ENCODE measurements around the gene TLE1.

The TLE1 gene

GRCh38 chr9:81686614-81687520, 2.5 kb downstream of the TLE1 start:
- in situ Hi-C loops (cut with MboI; ENCODE audit: low sequenced_read_pairs): no loop called here

GRCh38 chr9:81685763-81686613, 3.4 kb downstream of the TLE1 start:
- in situ Hi-C loops (cut with MboI; ENCODE audit: low sequenced_read_pairs): no loop called here

GRCh38 chr9:81684635-81685034, 4.7 kb downstream of the TLE1 start:
- in situ Hi-C loops (cut with MboI; ENCODE audit: low sequenced_read_pairs): no loop called here

DNA sequence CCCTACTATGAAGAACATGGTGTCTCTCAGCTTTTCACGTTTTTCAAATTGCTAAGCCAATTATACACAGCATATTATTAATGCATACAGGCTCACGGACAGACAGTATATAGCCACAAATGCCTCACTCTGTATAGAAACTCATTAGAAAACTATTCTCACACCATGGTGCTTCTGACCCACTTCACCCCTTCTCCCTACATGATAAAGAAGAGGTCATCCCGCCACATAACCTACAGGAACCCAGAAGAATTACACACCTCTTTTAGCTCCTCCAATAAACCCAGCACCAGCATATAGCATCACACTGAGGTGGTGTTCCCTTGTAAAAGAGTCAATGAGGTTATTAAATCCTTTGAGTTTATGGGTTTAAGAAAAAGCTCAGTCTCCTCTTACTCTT, 5.6 kb downstream of the TLE1 start:
- in situ Hi-C loops (cut with MboI; ENCODE audit: low sequenced_read_pairs): no loop called here

DNA sequence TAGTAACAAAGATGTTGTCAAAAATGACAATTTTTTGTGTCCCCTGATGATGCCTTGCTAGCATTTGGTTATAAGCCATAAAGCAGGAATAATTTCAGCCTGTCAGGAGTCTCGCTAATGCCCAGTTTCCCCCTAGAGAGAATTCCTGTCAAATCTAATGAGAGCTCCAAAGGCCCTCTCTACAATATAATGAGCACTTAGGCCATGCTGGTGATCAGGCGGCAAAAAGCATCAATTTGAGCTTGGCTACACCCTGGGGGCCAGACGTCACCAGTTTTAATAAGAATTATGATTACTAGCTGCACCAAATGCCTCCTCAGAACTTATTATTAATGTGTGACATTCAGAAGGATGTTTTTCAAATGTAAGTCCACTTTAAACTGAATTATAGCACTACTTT, 6.1 kb downstream of the TLE1 start:
- in situ Hi-C loops (cut with MboI; ENCODE audit: low sequenced_read_pairs): no loop called here

GRCh38 chr9:81682797-81683196, 6.5 kb downstream of the TLE1 start:
- in situ Hi-C loops (cut with MboI; ENCODE audit: low sequenced_read_pairs): no loop called here

DNA sequence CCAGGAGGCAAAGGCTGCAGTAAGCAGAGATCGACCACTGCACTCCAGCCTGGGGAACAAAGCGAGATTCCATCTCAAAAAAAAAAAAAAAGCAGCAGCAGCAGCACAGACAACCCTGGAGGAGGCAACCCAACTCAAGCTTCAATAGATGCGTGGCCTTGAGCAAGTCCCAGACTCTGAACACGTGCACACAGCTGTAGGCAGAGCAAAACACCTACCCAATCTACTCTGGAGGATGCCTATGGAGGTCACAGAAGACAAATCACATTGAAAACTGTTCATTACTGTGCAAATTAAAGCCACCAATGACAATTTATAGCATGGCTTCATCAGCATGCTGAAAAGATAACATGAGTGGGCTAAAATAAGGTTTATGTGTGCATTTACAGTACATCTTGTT, 7.2 kb downstream of the TLE1 start:
- in situ Hi-C loops (cut with MboI; ENCODE audit: low sequenced_read_pairs): no loop called here

DNA sequence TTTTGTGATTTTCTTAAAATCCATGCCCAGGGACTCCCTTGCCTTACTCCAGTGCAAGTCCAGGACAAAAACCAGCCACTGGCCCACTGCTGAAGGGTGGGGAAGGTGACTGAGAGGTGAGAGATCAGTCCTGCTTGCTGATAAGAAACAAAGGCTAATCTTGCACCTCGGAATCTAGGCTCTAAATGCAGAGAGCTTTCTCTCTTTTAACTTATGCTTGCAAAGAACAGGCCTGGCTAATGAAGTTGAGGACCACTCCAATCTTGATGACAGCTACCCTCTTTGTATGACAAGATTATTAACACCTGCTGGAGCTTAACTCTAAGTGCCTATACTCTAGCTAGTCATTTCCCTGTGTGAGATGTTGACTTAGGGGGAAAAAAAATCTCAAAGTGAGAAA, 8.8 kb downstream of the TLE1 start:
- in situ Hi-C loops (cut with MboI; ENCODE audit: low sequenced_read_pairs): no loop called here

- in situ Hi-C loops (cut with MboI; ENCODE audit: low sequenced_read_pairs): no loop called here
Observed at GRCh38 chr9:81680006-81680405, 9.3 kb downstream of the TLE1 start.

- in situ Hi-C loops (cut with MboI; ENCODE audit: low sequenced_read_pairs): no loop called here
Observed at GRCh38 chr9:81678088-81678487, 11.3 kb downstream of the TLE1 start.

DNA sequence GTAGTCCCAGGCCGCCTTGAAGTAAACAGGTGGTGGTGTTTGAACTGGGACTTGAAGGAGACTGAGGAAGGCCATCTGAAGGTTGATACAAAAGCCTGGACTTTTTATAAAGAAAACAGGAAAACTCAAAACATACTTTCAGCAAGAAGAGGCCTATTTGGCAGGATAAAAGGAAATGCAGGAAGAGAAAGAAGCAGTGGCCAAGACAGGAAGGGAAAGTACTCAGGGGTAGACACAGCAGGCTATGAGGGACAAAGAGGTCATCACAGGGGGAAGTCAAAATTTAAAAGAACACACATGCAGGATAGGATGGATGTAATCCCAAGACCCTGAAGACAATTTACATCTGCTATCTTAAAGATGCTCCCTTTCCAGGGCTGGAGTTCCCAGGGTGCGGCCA, 13.0 kb downstream of the TLE1 start:
- in situ Hi-C loops (cut with MboI; ENCODE audit: low sequenced_read_pairs): no loop called here

DNA sequence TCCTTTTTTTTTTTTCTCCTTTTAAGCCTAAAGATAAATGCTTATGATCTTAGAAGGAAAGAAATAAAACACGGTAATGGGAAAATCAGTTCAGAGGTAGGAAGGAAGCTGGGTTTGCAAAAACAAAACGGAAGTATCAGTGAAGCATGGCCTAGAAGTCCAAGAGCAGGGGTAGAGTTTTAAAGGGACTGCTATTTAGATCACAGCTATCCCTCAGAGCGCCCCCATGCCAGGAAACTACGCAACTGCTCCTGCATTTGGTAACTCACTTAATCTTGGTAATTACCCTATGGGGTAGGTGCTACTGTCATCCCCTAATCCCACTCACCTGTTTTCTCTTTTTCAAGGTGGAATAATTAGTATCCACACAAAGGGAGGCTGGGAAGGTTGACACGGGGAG, 16.0 kb downstream of the TLE1 start:
- in situ Hi-C loops (cut with MboI; ENCODE audit: low sequenced_read_pairs): no loop called here

GRCh38 chr9:81671880-81672280, 17.5 kb downstream of the TLE1 start:
- in situ Hi-C loops (cut with MboI; ENCODE audit: low sequenced_read_pairs): no loop called here

DNA sequence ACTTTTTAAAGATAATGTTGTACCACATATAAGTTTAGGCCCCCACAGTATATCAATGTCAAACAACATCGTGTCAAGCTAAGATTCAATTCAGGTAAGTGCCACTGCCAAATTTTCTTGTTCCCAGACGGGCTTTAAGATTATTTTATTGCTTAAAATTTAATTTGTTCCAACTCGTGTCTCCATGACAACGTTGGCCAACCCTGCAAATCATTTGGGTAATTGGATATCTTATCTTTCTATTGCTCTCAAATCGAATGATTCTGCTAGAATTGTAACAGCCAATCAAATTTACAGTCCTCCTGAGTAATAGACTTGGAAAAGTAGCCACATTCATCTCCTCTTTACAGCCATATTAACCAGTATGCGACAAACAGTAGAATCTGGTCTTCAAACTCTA, 19.5 kb downstream of the TLE1 start:
- in situ Hi-C loops (cut with MboI; ENCODE audit: low sequenced_read_pairs): no loop called here

- in situ Hi-C loops (cut with MboI; ENCODE audit: low sequenced_read_pairs): no loop called here
Observed at GRCh38 chr9:81669041-81669651, 20.2 kb downstream of the TLE1 start.

DNA sequence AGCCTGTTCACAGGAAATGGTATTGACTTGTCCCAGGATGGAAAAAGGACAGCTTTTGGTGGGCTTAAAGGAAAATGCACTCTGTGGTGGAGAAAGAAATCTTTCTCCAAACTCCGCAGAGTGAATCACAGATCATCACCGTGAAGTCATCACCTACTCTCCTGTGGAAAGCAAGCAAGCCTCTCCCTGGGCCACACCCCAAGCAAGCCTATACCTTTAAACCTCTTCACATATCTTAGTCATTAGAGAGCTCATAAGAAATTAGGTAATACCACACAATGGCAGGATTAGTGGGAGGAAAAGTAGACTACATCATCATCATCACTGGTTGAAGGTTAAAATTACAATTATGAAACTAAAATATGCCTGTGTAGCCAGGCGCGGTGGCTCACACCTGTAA, 23.2 kb downstream of the TLE1 start:
- in situ Hi-C loops (cut with MboI; ENCODE audit: low sequenced_read_pairs): no loop called here

DNA sequence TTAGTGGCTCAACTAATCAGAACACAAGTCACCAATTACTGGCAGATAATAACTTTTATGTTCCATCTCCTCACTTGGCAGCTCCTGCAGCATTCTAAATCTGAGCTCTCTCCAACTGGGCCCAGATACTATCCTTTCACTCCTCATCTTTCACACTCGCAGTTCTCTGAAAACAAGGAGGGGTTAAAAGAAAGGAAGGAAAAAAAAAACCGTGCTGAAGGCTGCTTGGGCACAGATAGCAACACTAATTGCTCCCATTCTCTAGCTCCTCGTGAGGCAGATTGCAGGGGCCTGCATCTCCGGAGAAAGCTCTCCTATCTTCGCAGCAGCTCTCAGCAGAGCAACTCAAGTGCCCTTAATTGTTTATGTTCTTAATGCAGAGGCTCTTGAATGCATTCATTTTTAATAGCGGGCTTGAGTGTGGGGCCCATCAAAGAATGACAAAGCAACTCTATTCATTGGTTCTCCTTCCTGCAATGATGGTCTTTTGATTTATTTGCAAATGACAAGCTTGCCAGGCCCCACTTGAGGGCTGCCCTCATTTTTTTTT, 23.9 kb downstream of the TLE1 start:
- in situ Hi-C loops (cut with MboI; ENCODE audit: low sequenced_read_pairs): no loop called here

DNA sequence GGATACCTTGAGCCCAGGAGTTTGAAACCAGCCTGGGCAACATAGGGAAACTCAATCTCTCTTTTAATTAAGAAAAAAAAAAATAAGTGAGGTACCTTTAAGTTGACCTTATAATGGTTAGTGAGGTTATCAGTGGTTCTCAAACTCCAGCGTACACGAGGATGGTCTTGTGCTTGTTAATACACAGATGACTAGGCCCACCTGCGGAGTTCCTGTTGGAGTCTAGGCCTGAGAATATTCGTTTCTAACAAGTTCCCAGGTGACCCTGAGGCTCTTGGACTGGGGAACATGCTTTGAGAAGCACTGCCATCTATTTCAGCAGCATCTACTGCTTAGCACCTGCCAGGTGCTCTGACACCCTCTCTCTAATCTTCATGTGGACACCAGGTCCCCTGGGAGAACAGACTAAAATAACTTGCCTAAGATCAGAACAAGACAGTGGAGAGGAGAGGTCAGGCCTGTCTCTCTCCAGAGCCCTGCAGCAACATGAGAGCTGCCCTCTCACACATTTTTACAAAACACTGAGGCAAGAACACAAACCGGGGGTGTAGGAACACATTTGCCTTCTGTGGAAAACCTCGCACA, 24.6 kb downstream of the TLE1 start:
- in situ Hi-C loops (cut with MboI; ENCODE audit: low sequenced_read_pairs): no loop called here

DNA sequence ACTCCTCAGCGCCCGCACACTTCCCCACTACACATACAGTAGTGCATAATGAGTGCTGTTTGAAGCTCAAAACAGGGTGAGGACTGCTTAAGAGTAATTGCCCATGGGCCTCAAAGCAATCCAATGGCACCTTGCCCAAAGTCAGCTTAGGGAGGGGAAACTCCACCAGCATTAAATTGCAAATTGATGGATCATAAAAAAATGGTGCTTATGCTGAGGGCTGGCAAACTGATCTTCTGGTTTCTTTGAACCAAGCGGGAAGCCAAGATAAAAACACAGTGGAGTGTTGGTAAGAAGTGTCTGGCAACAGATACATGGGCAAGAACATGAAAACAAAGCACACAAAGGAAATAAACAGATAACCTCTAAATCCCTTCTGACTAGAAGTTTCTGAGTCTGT, 28.0 kb downstream of the TLE1 start:
- in situ Hi-C loops (cut with MboI; ENCODE audit: low sequenced_read_pairs): no loop called here

- in situ Hi-C loops (cut with MboI; ENCODE audit: low sequenced_read_pairs): no loop called here
Observed at GRCh38 chr9:81656871-81657337, 32.4 kb downstream of the TLE1 start.

- in situ Hi-C loops (cut with MboI; ENCODE audit: low sequenced_read_pairs): no loop called here
Observed at GRCh38 chr9:81656004-81656403, 33.3 kb downstream of the TLE1 start.
